H1 (cell line): ENCODE measurements around the gene CFAP221. TPM values are rescaled to one million over a fixed set of nuclear protein-coding genes. Genes with fewer than 3 reads are reported as not detected.

Source experiments
- CTCF ChIA-PET: fragments of 300-600 bp; sonication (Branson Sonifier 250); formaldehyde crosslinking; loops from one replicate; lab custom pipeline; 2021; ENCODE audit not compliant: partially characterized antibody; lab: Charles Lee
- POLR2A ChIA-PET: fragments of 300-600 bp; sonication (Branson Sonifier 250); formaldehyde crosslinking; loops from one replicate; lab custom pipeline; 2021; ENCODE audit warnings: inconsistent platforms; ENCODE audit not compliant: partially characterized antibody; lab: Charles Lee
- DNase-seq, 2 experiments: peaks; one replicate each; pipeline versions ENCODE4 v3.0.0 to v3.0.0-alpha.2; 2010 to 2022; ENCODE audit warnings: low spot score in 2 of 2, low read depth in 1 of 2, mixed read lengths in 1 of 2
- FAIRE-seq: peaks from 2 replicates; lab custom pipeline; 2011; peaks lifted over from hg19 to GRCh38; lab: Jason Lieb, UNC
- H2AFZ ChIP-seq: 2 replicates; pipeline ENCODE4 v1.8.1; 2012; ENCODE audit warnings: low read length, inconsistent platforms
- H2AK5ac ChIP-seq: 2 replicates; pipeline ENCODE4 v1.6.1; 2013; ENCODE audit warnings: low read depth, low read length
- H2BK120ac ChIP-seq: replicated peaks from 2 replicates; pipeline ENCODE3; 2013; ENCODE audit warnings: low read depth, low read length, inconsistent platforms
- H2BK12ac ChIP-seq: 2 replicates; pipeline ENCODE4 v1.6.1; 2013; ENCODE audit warnings: low read depth, low read length
- H2BK15ac ChIP-seq: 2 replicates; pipeline ENCODE4 v1.6.1; 2013; ENCODE audit warnings: low read length
- H2BK20ac ChIP-seq: 2 replicates; pipeline ENCODE4 v1.6.1; 2013; ENCODE audit warnings: low read length
- H2BK5ac ChIP-seq: 2 replicates; pipeline ENCODE4 v1.6.1; 2013; ENCODE audit warnings: low read depth, low read length
- H3K14ac ChIP-seq: 2 replicates; pipeline ENCODE4 v1.6.1; 2013; ENCODE audit warnings: inconsistent platforms; ENCODE audit not compliant: insufficient read length
- H3K18ac ChIP-seq: 2 replicates; pipeline ENCODE4 v1.6.1; 2013; ENCODE audit warnings: low read length; ENCODE audit errors: extremely low read depth
- H3K23ac ChIP-seq: 2 replicates; pipeline ENCODE4 v1.6.1; 2013; ENCODE audit warnings: inconsistent platforms; ENCODE audit not compliant: insufficient read length
- H3K23me2 ChIP-seq: 2 replicates; pipeline ENCODE4 v1.6.1; 2013; ENCODE audit warnings: low read depth, low read length
- H3K27ac ChIP-seq: 2 replicates; pipeline ENCODE4 v1.6.1; 2011; ENCODE audit warnings: low read depth, low read length, inconsistent platforms
- H3K27me3 ChIP-seq, 4 experiments: replicated peaks in 1 of 4; 1 replicate in 1 of 4; 2 replicates in 3 of 4; pipeline versions ENCODE4 v1.6.1 to v1.8.1; 2011 to 2013; ENCODE audit warnings: low read length in 3 of 4, mild to moderate bottlenecking in 3 of 4, inconsistent platforms in 2 of 4, mixed read lengths in 2 of 4, moderate library complexity in 1 of 4; ENCODE audit not compliant: control insufficient read depth in 3 of 4, insufficient read depth in 3 of 4; ENCODE audit errors: extremely low read depth in 1 of 4
- H3K36me3 ChIP-seq, 4 experiments: 2 replicates each; pipeline versions ENCODE4 v1.6.1 to v1.8.1; 2011 to 2013; ENCODE audit warnings: mild to moderate bottlenecking in 4 of 4, low read length in 3 of 4, moderate library complexity in 2 of 4, control low read depth in 1 of 4, inconsistent platforms in 1 of 4; ENCODE audit not compliant: insufficient read depth in 4 of 4, control insufficient read depth in 2 of 4
- H3K4ac ChIP-seq: replicated peaks from 2 replicates; pipeline ENCODE3; 2013; ENCODE audit warnings: low read length, low read depth, mixed read lengths, inconsistent platforms; ENCODE audit not compliant: insufficient read length
- H3K4me1 ChIP-seq, 4 experiments: replicated peaks in 1 of 4; 1 replicate in 1 of 4; 2 replicates in 3 of 4; pipeline versions ENCODE4 v1.6.1 to v1.8.1; 2011 to 2013; ENCODE audit warnings: low read length in 3 of 4, inconsistent platforms in 2 of 4, mixed read lengths in 1 of 4; ENCODE audit not compliant: insufficient read depth in 4 of 4, control insufficient read depth in 3 of 4
- H3K4me2 ChIP-seq, 2 experiments: 2 replicates each; pipeline versions ENCODE4 v1.6.1 to v1.8.1; 2011 to 2013; ENCODE audit warnings: low read depth in 2 of 2, low read length in 2 of 2, control low read depth in 1 of 2, inconsistent platforms in 1 of 2, mild to moderate bottlenecking in 1 of 2; ENCODE audit not compliant: insufficient read depth in 1 of 2
- H3K4me3 ChIP-seq, 4 experiments: fragments of 200-600, 300-600 bp in 1 of 4; sonication (generic), shearing (Covaris generic), sonication (Bioruptor Twin) in 1 of 4; 2 replicates each; pipeline versions ENCODE4 v1.5.1 to v1.8.1; 2011 to 2016; ENCODE audit warnings: low read length in 4 of 4, low read depth in 3 of 4, control low read depth in 2 of 4, inconsistent platforms in 2 of 4, mild to moderate bottlenecking in 2 of 4, mixed read lengths in 1 of 4, moderate library complexity in 1 of 4; ENCODE audit not compliant: insufficient read depth in 2 of 4; ENCODE audit errors: extremely low read depth in 1 of 4
- H3K56ac ChIP-seq: replicated peaks from 2 replicates; pipeline ENCODE3; 2013; ENCODE audit warnings: low read depth, mild to moderate bottlenecking, mixed read lengths, low read length, inconsistent platforms; ENCODE audit not compliant: insufficient read length
- H3K79me1 ChIP-seq: 2 replicates; pipeline ENCODE4 v1.6.1; 2013; ENCODE audit warnings: low read depth, low read length, control low read depth
- H3K79me2 ChIP-seq, 2 experiments: 2 replicates each; pipeline versions ENCODE4 v1.6.1 to v1.8.1; 2012 to 2013; ENCODE audit warnings: low read length in 2 of 2, mild to moderate bottlenecking in 2 of 2, inconsistent platforms in 1 of 2; ENCODE audit not compliant: insufficient read depth in 2 of 2, control insufficient read depth in 1 of 2
- H3K9ac ChIP-seq, 4 experiments: replicated peaks in 1 of 4; 1 replicate in 1 of 4; 2 replicates in 3 of 4; pipeline versions ENCODE4 v1.6.1 to v1.8.1; 2011 to 2013; ENCODE audit warnings: low read depth in 3 of 4, low read length in 3 of 4, control low read depth in 2 of 4, mild to moderate bottlenecking in 2 of 4, moderate library complexity in 2 of 4, inconsistent platforms in 1 of 4; ENCODE audit errors: extremely low read depth in 1 of 4
- H3K9me3 ChIP-seq, 2 experiments: 2 replicates each; pipeline versions ENCODE4 v1.6.1 to v1.8.1; 2012 to 2013; ENCODE audit warnings: mild to moderate bottlenecking in 2 of 2, moderate library complexity in 2 of 2, control low read depth in 1 of 2, inconsistent platforms in 1 of 2, low read depth in 1 of 2, low read length in 1 of 2, mixed read lengths in 1 of 2; ENCODE audit not compliant: insufficient read depth in 2 of 2
- H4K20me1 ChIP-seq, 2 experiments: replicated peaks in 1 of 2; 2 replicates each; pipeline versions ENCODE3 to v1.8.1; 2011 to 2013; ENCODE audit warnings: inconsistent platforms in 2 of 2, low read length in 2 of 2, mild to moderate bottlenecking in 1 of 2; ENCODE audit not compliant: insufficient read depth in 2 of 2, control insufficient read depth in 1 of 2
- H4K5ac ChIP-seq: 2 replicates; pipeline ENCODE4 v1.6.1; 2013; ENCODE audit warnings: low read length, low read depth, mixed read lengths, inconsistent platforms; ENCODE audit not compliant: insufficient read length
- H4K8ac ChIP-seq: 2 replicates; pipeline ENCODE4 v1.8.0; 2013; ENCODE audit warnings: mild to moderate bottlenecking, moderate library complexity, low read length, inconsistent platforms; ENCODE audit not compliant: insufficient read depth; ENCODE audit errors: extremely low read depth
- H4K91ac ChIP-seq: replicated peaks from 2 replicates; pipeline ENCODE3; 2013; ENCODE audit warnings: low read length, mixed read lengths, inconsistent platforms; ENCODE audit not compliant: insufficient read length
- CBX8 ChIP-seq: fragments of 300-800, 300-1000 bp; sonication (generic); IDR thresholded peaks from 2 replicates; pipeline ENCODE4 v1.7.1; 2016; ENCODE audit warnings: low read depth, low read length, borderline replicate concordance
- EP300 ChIP-seq, 2 experiments: IDR thresholded peaks; 1 replicate in 1 of 2; 2 replicates in 1 of 2; pipeline ENCODE4 v1.6.1; 2011 to 2012; ENCODE audit warnings: low read depth in 2 of 2, low read length in 2 of 2, mild to moderate bottlenecking in 2 of 2, borderline replicate concordance in 1 of 2, inconsistent platforms in 1 of 2, moderate library complexity in 1 of 2
- HDAC6 ChIP-seq: IDR thresholded peaks from one replicate; pipeline ENCODE4 v1.7.1; 2012; ENCODE audit warnings: low read depth, mild to moderate bottlenecking, inconsistent platforms, low read length, moderate library complexity
- KDM5A ChIP-seq: fragments of 200-600 bp; IDR thresholded peaks from 2 replicates; pipeline ENCODE4 v1.7.1; 2012; ENCODE audit warnings: mild to moderate bottlenecking, low read length, inconsistent platforms, mixed read lengths
- PHF8 ChIP-seq: fragments of 200-600 bp; sonication (generic); conservative IDR thresholded peaks from 2 replicates; pipeline ENCODE4 v1.7.1; 2012; ENCODE audit warnings: low read depth, mild to moderate bottlenecking, inconsistent platforms, low read length, moderate library complexity
- RNF2 ChIP-seq: fragments of 200-900, 300-1000 bp; sonication (generic); IDR thresholded peaks from 2 replicates; pipeline ENCODE4 v1.7.1; 2016; ENCODE audit warnings: borderline replicate concordance, low read depth, mild to moderate bottlenecking, antibody characterized with exemption, low read length; ENCODE audit not compliant: poor library complexity, severe bottlenecking; ENCODE audit errors: missing control alignments
- RXRA ChIP-seq: IDR thresholded peaks from 2 replicates; pipeline ENCODE4 v1.6.1; 2011; ENCODE audit warnings: low read depth, mild to moderate bottlenecking, low read length, moderate library complexity; ENCODE audit not compliant: insufficient read depth
- TAF1 ChIP-seq: IDR thresholded peaks from 2 replicates; pipeline ENCODE4 v1.6.1; 2011; ENCODE audit warnings: mild to moderate bottlenecking, low read depth, low read length
- TAF7 ChIP-seq: optimal IDR thresholded peaks from 2 replicates; pipeline ENCODE3; 2011; ENCODE audit warnings: low read depth, mild to moderate bottlenecking, inconsistent platforms, low read length, moderate library complexity, borderline replicate concordance
- TCF12 ChIP-seq: IDR thresholded peaks from 2 replicates; pipeline ENCODE4 v1.6.1; 2011; ENCODE audit warnings: low read depth, mild to moderate bottlenecking, low read length
- TEAD4 ChIP-seq: IDR thresholded peaks from 2 replicates; pipeline ENCODE4 v1.6.1; 2012; ENCODE audit warnings: low read depth, low read length, inconsistent platforms, mixed read lengths
- YY1 ChIP-seq: IDR thresholded peaks from 2 replicates; pipeline ENCODE4 v1.6.1; 2011; ENCODE audit warnings: low read depth, mild to moderate bottlenecking, low read length
- WGBS, 2 experiments: shearing (Covaris generic) in 1 of 2; methylation state at CpG; one replicate each; pipeline versions ENCODE4 v1.1.6 to v1.1.7; 2013 to 2015; ENCODE audit warnings: low lambda C conversion rate in 2 of 2, mixed read lengths in 2 of 2, inconsistent platforms in 1 of 2, low coverage in 1 of 2, missing lambda C conversion rate in 1 of 2; ENCODE audit not compliant: insufficient replicate concordance in 2 of 2, insufficient coverage in 1 of 2, insufficient read length in 1 of 2; ENCODE audit errors: extremely low coverage in 1 of 2, missing lambda C conversion rate in 1 of 2; 5-methylcytosine and 5-hydroxymethylcytosine counted together
- polyA plus RNA-seq, 7 experiments: library from polyadenylated mRNA; depleted of rRNA in 3 of 7; stranded (reverse) in 5 of 7; unstranded in 2 of 7; fragments of >200 nt in 5 of 7; fragments of 200-250 nt in 2 of 7; gene quantifications; 1 replicate in 5 of 7; 2 replicates in 1 of 7; 4 replicates in 1 of 7; pipeline versions ENCODE4 v1.2.1 to v1.2.3, GENCODE V29; 2011 to 2013; ENCODE audit warnings: missing spikeins in 2 of 7, mixed read lengths in 2 of 7
- total RNA-seq: library from RNA; stranded (reverse); fragmentation: NEBNext Ultra II Directional; extraction: Animal tissue kit (Norgen Biotek cat#: 25700); gene quantifications from 2 replicates; pipeline ENCODE4 v1.2.1, GENCODE V29; 2021

CFAP221 gene
- total and polyA plus RNA-seq, 2 of the 8 experiments (the other 6 are each of a cell fraction or from before 2014, with no cell fraction given): 0.14 to 0.71 TPM

DNA sequence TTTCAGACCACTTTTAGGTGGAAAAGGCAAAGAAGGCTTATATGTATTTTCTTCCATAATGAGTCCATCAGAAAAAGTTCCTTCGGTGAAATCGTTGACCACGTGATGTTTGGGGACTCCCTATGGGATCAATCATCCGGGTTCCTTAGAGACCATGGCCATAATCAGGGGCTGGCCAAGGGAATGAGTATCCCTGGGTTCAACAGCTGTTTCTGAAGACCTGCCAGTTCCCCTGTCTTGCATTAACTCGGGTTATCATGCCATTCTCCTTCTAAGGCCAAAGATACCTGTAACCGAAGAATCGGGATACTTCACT is 116.1 kb downstream of the CFAP221 start:
- H3K4me1 ChIP-seq: no peaks in the 10 kb centered on the region
- WGBS, 2 experiments: 60% methylated on average over 7 of the region's 7 CpGs; no CpG with 5 or more reads in 1 of the 2 experiments
- no peak for FAIRE-seq
- no peak for TF ChIP-seq TCF12
- no peak for TF ChIP-seq KDM5A
- no peak for TF ChIP-seq HDAC6
- no peak for TF ChIP-seq TAF1
- no peak for TF ChIP-seq PHF8
- no peak for TF ChIP-seq RNF2
- TF ChIP-seq YY1: no peak
- TF ChIP-seq CBX8: no peak
- TF ChIP-seq TAF7: no peak
- TF ChIP-seq TEAD4: no peak
- no peak for TF ChIP-seq EP300 (IDR thresholded peaks at IDR 0.05; ENCODE audit: borderline replicate concordance in 1 of 2, low read depth in 2 of 2, low read length in 2 of 2)
- TF ChIP-seq RXRA: no peak

More for the DNA sequence above, 116.1 kb downstream of the CFAP221 start:
- no peaks in the 10 kb centered on the region for H4K20me1 ChIP-seq
- POLR2A ChIA-PET: no interaction called here
- H3K56ac ChIP-seq: no peak overlapping the region
- H2BK120ac ChIP-seq: no peak overlapping the region
- H3K9ac ChIP-seq: no peak overlapping the region
- no peaks in the 10 kb centered on the region for H3K23me2 ChIP-seq
- H2AFZ ChIP-seq: no peak overlapping the region
- H3K9me3 ChIP-seq: no peaks in the 10 kb centered on the region; a peak in 1 of 4 replicates
- H2BK20ac ChIP-seq: no peak overlapping the region
- no peak overlapping the region for H2BK12ac ChIP-seq
- H3K27ac ChIP-seq: no peak overlapping the region
- no peak overlapping the region for H3K4ac ChIP-seq
- no peak for DNase-seq
- H4K5ac ChIP-seq: no peak overlapping the region
- no peaks in the 10 kb centered on the region for H3K36me3 ChIP-seq
- no peak overlapping the region for H2BK5ac ChIP-seq
- no peak overlapping the region for H3K4me2 ChIP-seq
- no peak overlapping the region for H3K14ac ChIP-seq
- H3K79me1 ChIP-seq: no peaks in the 10 kb centered on the region
- H3K23ac ChIP-seq: no peak overlapping the region
- H2BK15ac ChIP-seq: no peak overlapping the region
- no peak overlapping the region for H4K91ac ChIP-seq
- no peaks in the 10 kb centered on the region for H3K79me2 ChIP-seq
- H3K18ac ChIP-seq: no peak overlapping the region
- CTCF ChIA-PET: interaction anchor here (0.7 to 10.6 kb wide), 17 partner anchors 10 to 425 kb away, joined by 3 to 86 read pairs (median 4); no protein-coding TSS in a partner anchor
- H4K8ac ChIP-seq: no peak overlapping the region
- no peaks in the 10 kb centered on the region for H3K27me3 ChIP-seq
- no peak overlapping the region for H2AK5ac ChIP-seq
- H3K4me3 ChIP-seq: no peak overlapping the region
